ENCODE data around the gene DNAJC17. TPM values are rescaled to one million over a fixed set of nuclear protein-coding genes. Genes with fewer than 3 reads are reported as not detected.

The DNAJC17 gene
- total and polyA plus RNA-seq, 2 of the 13 experiments (the other 11 are each of a cell fraction or from before 2014, with no cell fraction given): 22.2 to 26.5 TPM

- TF ChIP-seq ZNF276 (CRISPR knock-in tag; IDR thresholded peaks at IDR 0.05; ENCODE audit: low read depth) (peak; percentile 66), HOXA9 (CRISPR knock-in tag; IDR thresholded peaks at IDR 0.05; ENCODE audit: borderline replicate concordance) (0 out of 2 replicates have a peak, but pooled peaks have one; percentile 28), ZNF234 (CRISPR knock-in tag; conservative IDR thresholded peaks at IDR 0.05) (peak; percentile 43; the same call in 1 of the 2 replicates), ESRRA (CRISPR knock-in tag; IDR thresholded peaks at IDR 0.05; ENCODE audit: low read depth) (peak; percentile 75; the same call in 1 of the 2 replicates), ZMAT3 (CRISPR knock-in tag; conservative IDR thresholded peaks at IDR 0.05) (0 out of 2 replicates have a peak, but pooled peaks have one; percentile 59), ARID4A (CRISPR knock-in tag; IDR thresholded peaks at IDR 0.05; ENCODE audit: borderline replicate concordance) (peak; percentile 96), CREBL2 (CRISPR knock-in tag; IDR thresholded peaks at IDR 0.05; ENCODE audit: borderline replicate concordance) (peak; percentile 93; the same call in 1 of the 2 replicates), SALL1 (CRISPR knock-in tag; IDR thresholded peaks at IDR 0.05) (peak; percentile 80), THAP8 (CRISPR knock-in tag; IDR thresholded peaks at IDR 0.05; ENCODE audit: borderline replicate concordance) (peak; percentile 68; the same call in 1 of the 2 replicates), ZFP1 (CRISPR knock-in tag; IDR thresholded peaks at IDR 0.05) (no peak), ZSCAN12 (CRISPR knock-in tag; IDR thresholded peaks at IDR 0.05) (peak; percentile 91), AHR (CRISPR knock-in tag; IDR thresholded peaks at IDR 0.05) (peak; percentile 82; the same call in 1 of the 2 replicates), E2F5 (CRISPR knock-in tag; conservative IDR thresholded peaks at IDR 0.05) (peak; percentile 20; the same call in 1 of the 2 replicates), TIGD3 (CRISPR knock-in tag; IDR thresholded peaks at IDR 0.05; ENCODE audit: borderline replicate concordance) (peak; percentile 73; the same call in 1 of the 2 replicates), RBAK (CRISPR knock-in tag; IDR thresholded peaks at IDR 0.05) (no peak), ELF1 (CRISPR knock-in tag; IDR thresholded peaks at IDR 0.05) (peak; percentile 77), MTF2 (CRISPR knock-in tag; IDR thresholded peaks at IDR 0.05; ENCODE audit: borderline replicate concordance) (peak; percentile 98)
Observed at GRCh38 chr15:40763801-40764628, 43.3 kb downstream of the DNAJC17 start, which contains the start of gene GCHFR (continued).

Data from HepG2 (cell line).